SK-N-MC (cell line): ENCODE data around the gene ORMDL2.

Experiments used
- EZH2 ChIP-seq: fragments of 200-600 bp; sonication (generic); IDR thresholded peaks from one replicate; pipeline ENCODE4 v1.6.1; 2017; ENCODE audit warnings: antibody characterized with exemption
- FOXP2 ChIP-seq: optimal IDR thresholded peaks from 2 replicates; pipeline ENCODE3; 2011; ENCODE audit warnings: mild to moderate bottlenecking, moderate library complexity; ENCODE audit not compliant: insufficient read depth; ENCODE audit errors: extremely low read length, control extremely low read depth
- POLR2AphosphoS5 ChIP-seq: IDR thresholded peaks from 2 replicates; pipeline ENCODE4 v1.6.1; 2012; ENCODE audit warnings: mild to moderate bottlenecking, low read depth, low read length, borderline replicate concordance

DNA sequence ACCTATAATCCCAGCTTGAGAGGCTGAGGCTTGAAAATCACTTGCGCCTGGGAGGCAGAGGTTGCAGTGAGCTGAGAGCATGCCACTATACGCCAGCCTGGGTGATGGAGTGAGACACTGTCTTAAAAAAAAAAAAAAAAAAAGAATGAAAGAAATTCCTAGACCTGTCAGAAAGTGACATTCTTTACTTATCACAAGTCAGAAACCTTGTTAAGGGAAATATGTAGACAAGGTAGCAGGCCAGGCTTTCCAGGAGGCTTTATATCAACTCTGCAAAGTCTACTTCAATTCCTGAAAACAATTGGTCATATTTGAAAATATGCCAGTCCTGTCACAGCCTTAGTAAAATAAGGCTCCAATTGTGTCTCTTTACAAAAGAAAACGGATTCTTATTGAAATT lies 44.0 kb downstream of the ORMDL2 start:
- no peak for TF ChIP-seq EZH2
- no peak for TF ChIP-seq POLR2AphosphoS5
- no peak for TF ChIP-seq FOXP2
